Measurements from ENCODE around the gene PLA2G7. TPM values are rescaled to one million over a fixed set of nuclear protein-coding genes. Genes with fewer than 3 reads are reported as not detected.
"Not testable (repeated sequence)": the region's sequence is repeated elsewhere in the genome, so short reads cannot be mapped to it uniquely, and the experiment has no call there.

The PLA2G7 gene
- total RNA-seq = 10 to 100 TPM in 1 of 4 donors, 1 to 10 TPM in 3; 1.0 to 24.4 (median 3.2) TPM

DNA sequence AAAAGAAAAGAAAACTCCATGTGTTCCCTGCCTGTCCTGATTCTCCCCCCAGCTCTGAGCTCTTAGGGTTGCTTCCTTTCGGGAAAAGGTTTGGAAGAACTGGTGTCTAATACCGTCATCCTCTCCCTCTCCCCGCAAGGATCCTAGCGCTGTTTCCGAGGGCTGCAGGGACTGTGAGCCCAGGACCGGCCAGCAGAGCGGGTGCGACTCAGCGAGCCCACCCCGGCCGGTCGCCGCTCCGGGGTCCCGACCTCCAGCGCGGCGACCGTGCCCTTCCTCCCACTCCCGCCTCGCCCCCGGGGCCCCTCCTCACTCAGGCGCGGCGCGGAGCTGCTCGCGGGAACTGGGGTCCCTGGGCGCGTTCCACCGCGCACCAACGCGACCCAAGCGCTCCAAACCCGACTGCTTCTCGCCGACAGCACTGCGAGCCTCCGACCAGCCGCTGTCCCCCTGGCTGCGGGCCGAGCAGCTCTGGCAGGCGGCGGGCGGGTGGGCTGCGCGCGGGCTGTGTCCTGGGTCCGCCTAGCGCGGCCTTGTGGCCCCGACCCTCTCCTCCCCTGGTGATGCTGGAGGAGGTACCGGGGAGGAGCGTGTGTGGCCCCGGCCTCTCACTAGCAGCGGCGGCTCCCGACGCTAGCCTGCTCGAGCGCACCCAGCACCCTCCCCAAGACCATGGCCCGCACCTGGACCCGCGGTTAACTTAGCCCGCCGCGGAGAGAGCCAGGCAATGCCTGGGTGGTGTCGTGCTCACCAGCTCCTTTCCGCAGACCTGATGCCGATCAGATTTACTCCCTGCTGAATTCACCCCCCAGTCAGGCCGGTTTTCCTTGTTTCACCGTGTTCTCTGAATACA lies at the start of gene PLA2G7:
Gene PLA2G7 (minus strand): TSS at position 509 of the 853 bp plus-strand sequence. CDS start 12,484 bp downstream, outside the sequence.
- ATAC-seq (ENCODE audit: low FRiP score) (peak; percentile 74), DNase-seq (ENCODE audit: low spot score) (no peak)
- TF ChIP-seq, protein P1, sequence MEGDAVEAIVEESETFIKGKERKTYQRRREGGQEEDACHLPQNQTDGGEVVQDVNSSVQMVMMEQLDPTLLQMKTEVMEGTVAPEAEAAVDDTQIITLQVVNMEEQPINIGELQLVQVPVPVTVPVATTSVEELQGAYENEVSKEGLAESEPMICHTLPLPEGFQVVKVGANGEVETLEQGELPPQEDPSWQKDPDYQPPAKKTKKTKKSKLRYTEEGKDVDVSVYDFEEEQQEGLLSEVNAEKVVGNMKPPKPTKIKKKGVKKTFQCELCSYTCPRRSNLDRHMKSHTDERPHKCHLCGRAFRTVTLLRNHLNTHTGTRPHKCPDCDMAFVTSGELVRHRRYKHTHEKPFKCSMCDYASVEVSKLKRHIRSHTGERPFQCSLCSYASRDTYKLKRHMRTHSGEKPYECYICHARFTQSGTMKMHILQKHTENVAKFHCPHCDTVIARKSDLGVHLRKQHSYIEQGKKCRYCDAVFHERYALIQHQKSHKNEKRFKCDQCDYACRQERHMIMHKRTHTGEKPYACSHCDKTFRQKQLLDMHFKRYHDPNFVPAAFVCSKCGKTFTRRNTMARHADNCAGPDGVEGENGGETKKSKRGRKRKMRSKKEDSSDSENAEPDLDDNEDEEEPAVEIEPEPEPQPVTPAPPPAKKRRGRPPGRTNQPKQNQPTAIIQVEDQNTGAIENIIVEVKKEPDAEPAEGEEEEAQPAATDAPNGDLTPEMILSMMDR (IDR thresholded peaks at IDR 0.05) = no peak

DNA sequence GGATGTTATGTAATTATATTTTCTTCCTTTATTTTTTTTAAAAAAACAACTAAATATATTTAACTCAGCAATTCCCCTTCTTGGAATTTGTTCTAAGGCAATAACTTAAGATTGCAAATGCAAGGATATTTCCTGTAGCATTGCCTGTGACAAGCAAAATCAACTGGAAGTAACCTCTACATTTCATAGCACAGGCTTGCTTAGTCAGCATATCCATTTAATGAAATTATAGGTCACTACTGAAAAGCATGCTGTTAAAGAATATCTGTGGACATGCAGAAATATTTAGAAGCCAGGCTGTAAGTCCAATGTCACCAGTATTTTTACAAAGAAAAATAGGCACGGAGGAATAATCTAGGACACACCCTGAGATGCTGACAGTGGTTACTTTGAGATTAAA lies 49.4 kb upstream of the PLA2G7 start:
- DNase-seq (ENCODE audit: low spot score) = no peak
- TF ChIP-seq, protein P1 (IDR thresholded peaks at IDR 0.05) = no peak
- no peak for ATAC-seq (ENCODE audit: low FRiP score)

DNA sequence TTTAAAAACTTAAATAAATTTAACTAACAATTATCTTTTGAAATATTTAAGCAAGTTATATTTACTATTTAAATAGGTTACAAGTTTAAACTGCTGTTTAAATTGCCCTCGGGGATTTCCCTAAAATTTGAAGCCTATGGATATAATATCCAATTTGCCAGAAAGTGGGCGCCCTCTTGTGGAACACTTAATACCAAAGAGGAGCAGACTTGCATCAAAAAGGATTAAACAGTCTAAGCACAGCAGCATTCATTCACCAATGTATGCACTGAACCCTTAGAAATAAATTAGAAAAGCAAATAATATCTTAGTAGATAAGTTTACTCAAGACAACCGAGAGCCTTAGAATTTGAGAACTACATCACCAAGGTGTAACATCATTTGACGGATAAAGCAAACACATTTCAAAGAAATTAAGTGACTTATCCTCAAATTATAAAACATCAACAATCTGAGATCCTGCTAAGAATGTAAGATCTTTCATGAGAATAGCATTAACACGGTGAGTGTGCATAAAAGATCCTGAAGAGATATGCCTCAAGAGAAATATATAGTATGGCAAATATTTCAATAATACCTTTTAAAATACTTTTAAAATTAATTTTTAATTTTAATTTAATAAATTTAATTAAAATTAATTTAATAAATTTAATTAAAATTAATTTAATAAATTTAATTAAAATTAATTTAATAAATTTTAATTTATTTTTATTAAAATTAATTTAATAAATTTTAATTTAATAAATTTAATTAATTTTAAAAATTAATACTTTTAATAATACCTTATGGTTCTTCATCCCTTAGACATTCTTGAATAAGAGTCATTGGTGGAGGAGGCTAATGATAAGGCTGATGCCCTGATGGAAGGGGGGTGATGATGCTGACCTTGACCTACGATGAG lies 46.6 kb upstream of the PLA2G7 start:
- TF ChIP-seq, protein P1 (IDR thresholded peaks at IDR 0.05) = no peak
- ATAC-seq (ENCODE audit: low FRiP score) (no peak), DNase-seq (ENCODE audit: low spot score) (peak; percentile 42)

DNA sequence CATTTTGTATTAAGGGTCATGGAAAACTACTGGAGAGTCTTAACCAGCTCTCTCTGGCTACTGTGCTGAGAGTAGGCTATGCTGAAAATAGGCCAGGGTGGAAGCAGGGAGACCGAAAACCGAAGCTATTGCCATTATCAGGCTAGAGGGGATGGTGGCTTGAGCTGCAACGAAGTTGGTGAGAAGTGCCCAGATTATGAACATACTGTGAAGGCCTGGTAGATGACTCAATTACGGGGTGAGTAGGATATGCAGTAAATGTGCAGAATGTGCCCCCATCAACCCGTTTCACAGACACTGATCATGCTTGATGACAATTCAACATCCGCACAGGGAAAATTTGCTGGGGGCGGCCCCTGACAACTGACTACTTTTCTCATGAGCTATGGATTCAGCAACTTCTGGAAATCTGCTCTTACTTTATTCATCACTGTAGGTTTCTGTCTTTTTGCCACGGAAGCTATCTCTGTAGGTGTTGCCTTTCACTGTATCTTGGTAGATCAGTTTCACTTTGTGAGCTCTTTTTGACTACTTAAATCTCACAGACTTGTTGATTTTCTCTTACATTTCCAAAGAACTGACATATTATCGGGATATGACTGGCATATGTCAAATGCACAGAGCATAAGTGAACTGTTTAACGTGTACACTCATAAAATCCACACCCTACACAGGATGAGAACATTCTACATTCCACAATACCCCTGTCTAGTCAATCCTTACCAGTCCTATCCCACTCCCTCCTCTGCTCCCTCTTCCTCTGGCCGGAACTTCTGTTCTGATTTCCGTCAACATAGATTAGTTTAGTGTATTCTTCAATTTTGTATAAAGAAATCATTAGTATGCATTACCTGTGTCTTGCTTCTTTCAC lies 42.5 kb upstream of the PLA2G7 start:
- TF ChIP-seq, protein P1 (IDR thresholded peaks at IDR 0.05) = no peak
- DNase-seq (ENCODE audit: low spot score) (no peak), ATAC-seq (ENCODE audit: low FRiP score) (no peak)

DNA sequence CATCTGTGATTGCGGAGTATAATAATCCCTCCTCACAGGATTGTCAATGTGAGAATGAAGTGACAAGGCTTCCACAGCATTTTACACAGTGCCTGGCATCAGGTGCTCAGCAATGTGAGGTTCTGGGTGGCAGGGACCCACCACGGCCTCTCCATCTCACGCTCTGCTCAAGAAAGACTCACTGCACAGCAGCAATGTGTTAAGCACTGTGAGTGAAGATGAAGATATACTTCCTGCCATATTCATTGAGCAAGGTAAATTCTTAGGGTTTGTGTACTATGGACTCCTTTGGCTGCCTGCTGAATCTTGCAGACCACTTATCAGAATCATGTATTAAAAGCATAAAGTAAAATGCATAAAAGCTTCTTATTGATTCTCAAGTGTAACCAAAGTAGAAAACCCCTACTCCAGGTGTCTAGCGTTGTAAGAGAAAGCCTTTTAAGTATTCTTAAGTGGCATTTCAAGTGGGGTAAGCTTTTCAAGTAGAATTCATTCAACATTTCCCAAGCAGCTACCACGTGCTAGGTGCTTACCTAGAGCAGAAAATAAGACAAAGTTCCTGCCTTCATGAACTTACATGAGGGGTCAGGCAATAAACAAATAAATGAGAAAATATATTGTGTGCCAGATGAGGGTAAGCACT lies 41.0 kb upstream of the PLA2G7 start:
- ATAC-seq (ENCODE audit: low FRiP score) (no peak), DNase-seq (ENCODE audit: low spot score) (no peak)
- TF ChIP-seq, protein P1 (IDR thresholded peaks at IDR 0.05) = no peak

DNA sequence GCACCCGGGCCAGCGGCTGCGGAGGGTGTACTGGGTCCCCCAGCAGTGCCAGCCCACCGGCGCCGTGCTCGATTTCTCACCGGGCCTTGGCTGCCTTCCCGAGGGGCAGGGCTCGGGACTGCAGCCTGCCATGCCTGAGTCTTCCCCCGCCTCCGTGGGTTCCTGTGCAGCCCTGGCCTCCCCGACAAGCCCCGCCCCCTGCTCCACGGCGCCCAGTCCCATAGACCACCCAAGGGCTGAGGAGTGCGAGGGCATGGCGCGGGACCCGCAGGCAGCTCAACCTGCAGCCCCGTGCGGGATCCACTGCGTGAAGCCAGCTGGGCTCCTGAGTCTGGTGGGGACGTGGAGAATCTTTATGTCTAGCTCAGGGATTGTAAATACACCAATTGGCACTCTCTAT lies 39.6 kb upstream of the PLA2G7 start:
- not testable (repeated sequence) for DNase-seq (ENCODE audit: low spot score); ATAC-seq (ENCODE audit: low FRiP score)

All from omental fat pad (tissue), 4 donors.